ENCODE results near the gene TENT5C.
"Not testable (repeated sequence)": the region's sequence is repeated elsewhere in the genome, so short reads cannot be mapped to it uniquely, and the experiment has no call there.

The TENT5C gene

GRCh38 chr1:117605774-117606648 is at the start of gene TENT5C:
Gene TENT5C, plus strand, starts transcription at chr1:117606048. Its CDS starts 16,821 bp downstream, at chr1:117622869.
- DNase-seq: peak; percentile 97

GRCh38 chr1:117556341-117556740 is 49.5 kb upstream of the TENT5C start:
- no peak for DNase-seq

GRCh38 chr1:117556976-117557375 is 48.9 kb upstream of the TENT5C start:
- no peak for DNase-seq

- DNase-seq: not testable (repeated sequence)
Measured at GRCh38 chr1:117558451-117558850, 47.4 kb upstream of the TENT5C start.

- no peak for DNase-seq
Measured at GRCh38 chr1:117559139-117559538, 46.7 kb upstream of the TENT5C start.

GRCh38 chr1:117559985-117560384 is 45.9 kb upstream of the TENT5C start:
- no peak for DNase-seq

GRCh38 chr1:117561071-117561470 is 44.8 kb upstream of the TENT5C start:
- no peak for DNase-seq

- no peak for DNase-seq
Measured at GRCh38 chr1:117561551-117561950, 44.3 kb upstream of the TENT5C start.

GRCh38 chr1:117562581-117563491 is 43.0 kb upstream of the TENT5C start:
- DNase-seq: no peak

GRCh38 chr1:117563492-117563875 is 42.4 kb upstream of the TENT5C start:
- DNase-seq: no peak

GRCh38 chr1:117564227-117565075 is 41.4 kb upstream of the TENT5C start:
- no peak for DNase-seq

- no peak for DNase-seq
Measured at GRCh38 chr1:117565076-117565556, 40.7 kb upstream of the TENT5C start.

GRCh38 chr1:117565745-117566455 is 39.9 kb upstream of the TENT5C start:
- DNase-seq: no peak

GRCh38 chr1:117566556-117566955 is 39.3 kb upstream of the TENT5C start:
- DNase-seq: no peak

- DNase-seq: no peak
Measured at GRCh38 chr1:117567435-117567834, 38.4 kb upstream of the TENT5C start.

- DNase-seq: no peak
Measured at GRCh38 chr1:117567976-117568375, 37.9 kb upstream of the TENT5C start.

- no peak for DNase-seq
Measured at GRCh38 chr1:117568999-117569398, 36.8 kb upstream of the TENT5C start.

- no peak for DNase-seq
Measured at GRCh38 chr1:117569856-117570255, 36.0 kb upstream of the TENT5C start.

GRCh38 chr1:117570988-117571409 is 34.8 kb upstream of the TENT5C start:
- DNase-seq: no peak

GRCh38 chr1:117571496-117571895 is 34.4 kb upstream of the TENT5C start:
- no peak for DNase-seq

GRCh38 chr1:117572546-117572945 is 33.3 kb upstream of the TENT5C start:
- no peak for DNase-seq

Measured in activated T-cell treated with anti-CD3 and anti-CD28 coated beads for 4 hours (primary cell).